Effector memory CD4-positive, alpha-beta T cell (primary cell): ENCODE measurements around the gene RAB20.
"Not testable (repeated sequence)": the region's sequence is repeated elsewhere in the genome, so short reads cannot be mapped to it uniquely, and the experiment has no call there.

Experiments used
- DNase-seq, 3 donors: peaks; one replicate each; pipeline ENCODE4 v3.0.0-alpha.2; 2020
- H3K27ac ChIP-seq: 2 replicates; pipeline ENCODE4 v1.7.0; 2013; ENCODE audit warnings: mild to moderate bottlenecking, low read length, moderate library complexity; ENCODE audit not compliant: insufficient read depth, poor library complexity, severe bottlenecking
- H3K27me3 ChIP-seq: replicated peaks from 2 replicates; pipeline ENCODE4 v1.7.0; 2013; ENCODE audit warnings: mild to moderate bottlenecking, low read length; ENCODE audit not compliant: insufficient read depth, control insufficient read depth, poor library complexity, severe bottlenecking
- H3K36me3 ChIP-seq: 2 replicates; pipeline ENCODE4 v1.7.0; 2013; ENCODE audit warnings: mild to moderate bottlenecking, low read length, moderate library complexity; ENCODE audit not compliant: control insufficient read depth, insufficient read depth
- H3K4me1 ChIP-seq: 2 replicates; pipeline ENCODE4 v1.7.0; 2013; ENCODE audit warnings: low read length, mild to moderate bottlenecking; ENCODE audit not compliant: control insufficient read depth, insufficient read depth, poor library complexity, severe bottlenecking
- H3K4me3 ChIP-seq: 2 replicates; pipeline ENCODE4 v1.7.0; 2013; ENCODE audit warnings: low read length, low read depth, mild to moderate bottlenecking; ENCODE audit not compliant: insufficient read depth, poor library complexity, severe bottlenecking
- H3K9me3 ChIP-seq: 2 replicates; pipeline ENCODE4 v1.7.0; 2013; ENCODE audit warnings: mild to moderate bottlenecking, low read length, moderate library complexity; ENCODE audit not compliant: control insufficient read depth

The RAB20 gene

GRCh38 chr13:110575322-110576069 lies 14.0 kb upstream of the RAB20 start:
- Histone ChIP-seq H3K36me3 (no peaks in the 10 kb centered on the region), H3K9me3 (no peaks in the 10 kb centered on the region), H3K4me1 (no peaks in the 10 kb centered on the region), H3K27ac (no peak overlapping the region), H3K4me3 (no peak overlapping the region), H3K27me3 (peaks cover 6% of the 10 kb centered on the region)
- no peak for DNase-seq

DNA sequence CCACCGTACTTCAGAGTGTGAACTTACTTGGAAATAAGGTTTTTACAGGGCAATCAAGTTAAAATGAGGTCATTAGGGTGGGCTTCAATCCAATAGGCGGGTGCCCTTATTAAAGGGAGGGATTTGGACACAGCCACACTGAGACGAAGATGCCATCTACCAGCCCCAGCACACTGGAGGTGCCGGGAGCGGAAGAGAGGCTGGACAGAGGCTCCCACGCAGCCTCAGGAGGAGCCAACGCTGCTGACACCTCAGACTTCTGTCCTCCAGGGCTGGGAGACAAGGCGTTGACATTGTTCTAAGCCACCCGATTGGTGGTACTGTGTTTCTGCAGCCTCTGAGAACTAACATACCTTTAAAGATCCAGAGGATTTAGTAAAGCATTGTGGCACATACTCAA lies 12.6 kb upstream of the RAB20 start:
- no peak overlapping the region for H3K27ac ChIP-seq
- H3K27me3 ChIP-seq = peaks cover 6% of the 10 kb centered on the region
- no peaks in the 10 kb centered on the region for H3K4me1 ChIP-seq
- no peak for DNase-seq
- H3K9me3 ChIP-seq = no peaks in the 10 kb centered on the region
- H3K4me3 ChIP-seq = no peak overlapping the region
- no peaks in the 10 kb centered on the region for H3K36me3 ChIP-seq

DNA sequence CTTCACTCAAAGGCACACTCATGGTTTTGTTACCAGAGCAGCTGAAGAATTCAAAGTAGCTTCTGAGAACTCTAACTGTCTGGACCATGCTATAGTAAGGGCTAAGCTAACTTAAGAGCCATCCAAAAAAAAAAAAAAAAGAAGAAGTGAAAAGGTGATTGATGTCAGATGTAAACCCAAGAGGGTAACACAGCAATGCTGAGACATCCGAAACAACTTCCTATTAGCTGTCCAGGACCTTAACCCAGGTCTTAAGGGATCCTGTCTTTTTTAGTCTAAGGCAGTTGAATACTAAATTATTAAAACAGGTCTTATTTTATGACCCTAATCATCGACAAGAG lies 11.2 kb upstream of the RAB20 start:
- H3K27me3 ChIP-seq = peaks cover 6% of the 10 kb centered on the region
- H3K4me3 ChIP-seq = no peak overlapping the region
- H3K27ac ChIP-seq = no peak overlapping the region
- no peak for DNase-seq
- no peaks in the 10 kb centered on the region for H3K4me1 ChIP-seq
- no peaks in the 10 kb centered on the region for H3K36me3 ChIP-seq
- H3K9me3 ChIP-seq = no peaks in the 10 kb centered on the region

DNA sequence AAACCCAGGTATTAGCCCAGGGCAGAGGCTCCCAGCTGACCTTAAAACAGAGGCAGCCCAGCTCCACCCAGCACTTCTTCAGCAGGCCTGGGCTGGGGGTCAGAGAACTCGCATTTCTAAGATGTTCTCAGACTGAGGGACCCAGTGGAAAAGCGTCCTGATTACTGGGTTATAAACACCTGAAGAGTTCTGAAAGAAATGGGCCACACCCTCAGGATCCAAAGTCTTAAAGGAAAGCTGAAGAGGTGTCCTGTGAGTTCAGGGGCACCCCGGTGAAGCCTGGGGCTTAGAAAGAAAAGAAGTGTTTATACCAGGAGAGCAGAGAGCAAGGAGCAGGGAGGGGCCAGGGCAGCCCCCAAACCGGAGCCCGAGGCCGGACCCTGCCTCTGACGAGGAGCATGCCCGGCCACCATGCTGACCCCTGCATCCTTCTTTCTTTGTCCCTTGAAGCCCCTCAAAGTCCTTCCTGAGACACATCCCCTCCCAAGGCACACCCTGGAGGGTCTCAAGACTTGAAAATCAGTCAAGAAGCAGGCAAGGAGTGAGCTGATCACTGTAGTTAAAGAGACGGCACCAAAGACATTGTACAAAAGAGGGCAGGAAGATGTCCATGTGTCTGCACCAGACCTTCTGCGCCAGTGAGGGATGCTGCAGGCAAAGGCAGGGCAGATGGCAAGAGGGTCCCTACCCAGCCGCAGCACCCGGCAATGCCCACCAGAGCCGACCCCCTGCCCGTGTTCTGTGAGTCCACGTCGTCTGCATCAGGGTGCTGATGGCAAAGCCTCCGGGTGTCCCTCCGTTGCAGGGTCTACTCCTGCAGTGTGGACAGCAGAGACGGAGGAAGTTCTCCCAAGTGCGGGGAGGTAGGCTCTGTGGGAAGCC lies 10.6 kb upstream of the RAB20 start:
- H3K4me3 ChIP-seq = no peak overlapping the region
- no peak for DNase-seq
- H3K27me3 ChIP-seq = peaks cover 6% of the 10 kb centered on the region
- no peaks in the 10 kb centered on the region for H3K4me1 ChIP-seq
- no peaks in the 10 kb centered on the region for H3K36me3 ChIP-seq
- H3K27ac ChIP-seq = no peak overlapping the region
- no peaks in the 10 kb centered on the region for H3K9me3 ChIP-seq

DNA sequence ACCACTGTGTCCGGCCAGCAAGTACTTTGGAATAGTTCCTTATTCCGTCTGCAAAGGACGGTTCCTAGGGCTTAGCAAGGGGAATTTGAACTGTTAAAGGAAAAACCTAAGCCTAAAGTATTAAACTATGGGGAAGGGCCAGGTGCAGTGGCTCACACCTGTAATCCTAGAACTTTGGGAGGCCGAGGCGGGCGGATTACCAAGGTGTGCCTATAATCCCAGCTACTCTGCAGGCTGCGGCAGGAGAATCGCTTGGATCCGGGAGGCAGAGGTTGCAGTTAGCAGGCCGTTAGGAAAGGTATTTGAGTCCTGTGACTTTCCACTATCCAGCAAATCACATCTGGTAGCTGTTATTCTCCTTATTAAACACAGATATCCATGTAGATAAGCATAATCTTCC lies 9.4 kb upstream of the RAB20 start:
- no peaks in the 10 kb centered on the region for H3K4me1 ChIP-seq
- no peak for DNase-seq

DNA sequence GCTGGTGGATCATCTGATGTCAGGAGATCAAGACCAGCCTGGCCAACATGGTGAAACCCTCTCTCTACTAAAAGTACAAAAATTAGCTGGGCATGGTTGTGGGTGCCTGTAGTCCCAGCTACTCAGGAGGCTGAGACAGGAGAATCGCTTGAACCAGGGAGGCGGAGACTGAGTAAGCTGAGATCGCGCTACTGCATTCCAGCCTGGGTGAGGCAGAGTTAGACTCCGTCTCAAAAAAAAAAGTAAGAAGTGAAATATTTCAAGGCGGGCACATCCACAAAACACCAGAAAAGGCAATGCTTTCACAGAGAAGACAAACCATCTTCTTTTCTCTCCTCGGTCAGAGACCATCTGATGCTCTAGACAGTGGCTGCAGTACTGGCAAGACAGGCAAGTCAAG lies 8.4 kb upstream of the RAB20 start:
- H3K27ac ChIP-seq, H3K36me3 ChIP-seq, H3K27me3 ChIP-seq, DNase-seq, H3K4me1 ChIP-seq, H3K9me3 ChIP-seq, H3K4me3 ChIP-seq: not testable (repeated sequence)

More for the DNA sequence above, 9.4 kb upstream of the RAB20 start:
- H3K27ac ChIP-seq = no peak overlapping the region
- H3K9me3 ChIP-seq = no peaks in the 10 kb centered on the region
- H3K4me3 ChIP-seq = no peak overlapping the region
- H3K36me3 ChIP-seq = no peaks in the 10 kb centered on the region
- H3K27me3 ChIP-seq = peaks cover 6% of the 10 kb centered on the region

DNA sequence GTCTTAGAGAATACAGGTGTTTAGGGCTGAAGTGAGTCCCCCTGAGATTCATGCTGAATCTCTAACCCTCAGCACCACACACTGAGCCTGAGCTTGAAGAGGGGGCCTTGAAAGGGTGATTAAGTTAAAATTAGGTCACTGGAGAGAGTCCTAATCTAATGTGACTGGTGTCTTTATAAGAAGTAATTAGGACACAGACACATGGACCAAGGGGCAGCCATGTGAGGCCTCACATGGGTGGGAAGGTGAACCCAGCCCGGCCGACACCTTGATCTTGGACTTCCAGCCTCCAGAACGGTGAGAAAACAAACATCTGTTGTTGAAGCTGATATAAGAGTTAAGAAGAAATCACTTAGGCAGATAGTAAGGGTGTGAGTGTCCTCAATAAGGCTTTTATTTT lies 7.1 kb upstream of the RAB20 start:
- DNase-seq = no peak
- Histone ChIP-seq H3K9me3 (no peaks in the 10 kb centered on the region), H3K4me3 (no peak overlapping the region), H3K27ac (no peak overlapping the region), H3K36me3 (no peaks in the 10 kb centered on the region), H3K27me3 (no peaks in the 10 kb centered on the region), H3K4me1 (no peaks in the 10 kb centered on the region)

- no peak for DNase-seq
- H3K36me3 ChIP-seq = no peaks in the 10 kb centered on the region
- no peak overlapping the region for H3K27ac ChIP-seq
- no peak overlapping the region for H3K4me3 ChIP-seq
- H3K27me3 ChIP-seq = no peaks in the 10 kb centered on the region
- H3K9me3 ChIP-seq = no peaks in the 10 kb centered on the region
- peaks cover 5% of the 10 kb centered on the region for H3K4me1 ChIP-seq
Observed at GRCh38 chr13:110566171-110566570, 4.6 kb upstream of the RAB20 start.

DNA sequence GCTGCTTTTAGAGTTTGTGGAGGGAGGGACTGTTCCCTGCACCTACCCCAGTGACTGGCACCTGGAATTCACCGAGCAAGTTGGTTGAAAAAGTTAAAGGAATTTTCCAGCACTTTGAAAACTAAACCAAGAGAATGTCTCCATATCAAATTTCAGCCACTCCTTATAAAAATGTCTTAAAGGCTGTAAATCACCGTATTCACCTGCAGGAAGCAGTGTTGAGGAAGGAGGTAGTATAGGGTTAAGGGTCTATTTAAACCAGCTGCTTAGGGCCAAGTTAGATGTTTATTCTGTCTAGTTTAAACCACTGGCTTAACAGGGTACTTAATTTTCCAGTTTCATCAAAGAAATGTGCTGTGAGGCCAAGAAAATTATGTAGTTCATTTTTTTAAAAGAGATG lies 3.8 kb upstream of the RAB20 start:
- no peaks in the 10 kb centered on the region for H3K27me3 ChIP-seq

GRCh38 chr13:110564472-110564985 lies 3.0 kb upstream of the RAB20 start:
- no peak overlapping the region for H3K27ac ChIP-seq
- H3K4me1 ChIP-seq = peaks cover 5% of the 10 kb centered on the region
- no peaks in the 10 kb centered on the region for H3K9me3 ChIP-seq
- no peak for DNase-seq
- H3K4me3 ChIP-seq = no peak overlapping the region
- no peaks in the 10 kb centered on the region for H3K27me3 ChIP-seq
- H3K36me3 ChIP-seq = no peaks in the 10 kb centered on the region

More for the DNA sequence above, 3.8 kb upstream of the RAB20 start:
- no peaks in the 10 kb centered on the region for H3K36me3 ChIP-seq
- no peak overlapping the region for H3K27ac ChIP-seq
- no peaks in the 10 kb centered on the region for H3K9me3 ChIP-seq
- no peak overlapping the region for H3K4me3 ChIP-seq
- peaks cover 5% of the 10 kb centered on the region for H3K4me1 ChIP-seq
- no peak for DNase-seq
